Loucy (cell line): Measurements from ENCODE around the gene BCL2A1.

ENCODE experiments used
- H2AFZ ChIP-seq: fragments of 200-600 bp; sonication (generic); 2 replicates; pipeline ENCODE4 v1.6.0; 2016; ENCODE audit warnings: antibody characterized with exemption, mild to moderate bottlenecking, low read length, moderate library complexity
- H3F3A ChIP-seq: fragments of 200-600 bp; 2 replicates; pipeline ENCODE4 v1.6.0; 2016; ENCODE audit warnings: antibody characterized with exemption, low read depth, mild to moderate bottlenecking
- H3K27me3 ChIP-seq: fragments of 200-600 bp; sonication (generic); 2 replicates; pipeline ENCODE4 v1.6.1; 2014; ENCODE audit warnings: low read length, mild to moderate bottlenecking; ENCODE audit not compliant: insufficient read depth, poor library complexity, severe bottlenecking
- H3K36me3 ChIP-seq: fragments of 200-600 bp; sonication (generic); 2 replicates; pipeline ENCODE4 v1.6.1; 2016; ENCODE audit warnings: low read length; ENCODE audit not compliant: insufficient read depth
- H3K4me1 ChIP-seq: fragments of 200-600 bp; sonication (generic); 2 replicates; pipeline ENCODE4 v1.5.1; 2014; ENCODE audit warnings: low read length, mild to moderate bottlenecking; ENCODE audit not compliant: insufficient read depth, poor library complexity, severe bottlenecking
- H3K4me2 ChIP-seq: fragments of 200-600 bp; sonication (generic); 2 replicates; pipeline ENCODE4 v1.6.0; 2014; ENCODE audit warnings: antibody characterized with exemption, low read length, low read depth, mild to moderate bottlenecking; ENCODE audit not compliant: poor library complexity, severe bottlenecking
- H3K4me3 ChIP-seq: fragments of 200-600 bp; sonication (generic); 2 replicates; pipeline ENCODE4 v1.5.1; 2014; ENCODE audit warnings: low read length, mild to moderate bottlenecking, mixed read lengths; ENCODE audit not compliant: poor library complexity, severe bottlenecking
- H3K79me2 ChIP-seq: fragments of 200-600 bp; sonication (generic); 2 replicates; pipeline ENCODE4 v1.6.1; 2014; ENCODE audit warnings: low read length; ENCODE audit not compliant: insufficient read depth
- H3K9ac ChIP-seq: fragments of 200-600 bp; sonication (generic); 2 replicates; pipeline ENCODE4 v1.6.0; 2014; ENCODE audit warnings: mild to moderate bottlenecking, low read depth, low read length, moderate library complexity; ENCODE audit not compliant: poor library complexity, severe bottlenecking
- H3K9me2 ChIP-seq: fragments of 200-600 bp; sonication (generic); replicated peaks from 2 replicates; pipeline ENCODE4 v1.6.1; 2016; ENCODE audit warnings: low read depth, low read length, mixed read lengths
- H3K9me3 ChIP-seq: fragments of 200-600 bp; sonication (generic); 2 replicates; pipeline ENCODE4 v1.6.1; 2014; ENCODE audit warnings: mild to moderate bottlenecking, antibody characterized with exemption, low read length, low read depth; ENCODE audit not compliant: insufficient read depth
- H4K20me1 ChIP-seq: fragments of 200-600 bp; sonication (generic); 2 replicates; pipeline ENCODE4 v1.6.0; 2014; ENCODE audit warnings: antibody characterized with exemption, low read length, mild to moderate bottlenecking; ENCODE audit not compliant: insufficient read depth, poor library complexity, severe bottlenecking
- CTCF ChIP-seq: fragments of 200-600 bp; sonication (generic); conservative IDR thresholded peaks from 2 replicates; pipeline ENCODE4 v1.5.1; 2014; ENCODE audit warnings: mild to moderate bottlenecking, antibody characterized with exemption, low read length
- EZH2phosphoT487 ChIP-seq: fragments of 200-600 bp; IDR thresholded peaks from 2 replicates; pipeline ENCODE4 v1.6.1; 2018; ENCODE audit warnings: antibody characterized with exemption, mild to moderate bottlenecking, moderate library complexity, borderline replicate concordance

BCL2A1 gene

GRCh38 chr15:80007532-80007931, 36.5 kb upstream of the BCL2A1 start:
- Histone ChIP-seq H3K9me2 (no peaks in the 10 kb centered on the region), H3K27me3 (no peaks in the 10 kb centered on the region), H3K4me3 (no peak overlapping the region), H3K9ac (no peak overlapping the region), H3K4me2 (no peak overlapping the region), H3K36me3 (no peaks in the 10 kb centered on the region), H3K4me1 (no peaks in the 10 kb centered on the region), H3K79me2 (no peaks in the 10 kb centered on the region), H4K20me1 (no peaks in the 10 kb centered on the region), H3F3A (no peaks in the 10 kb centered on the region), H3K9me3 (no peaks in the 10 kb centered on the region), H2AFZ (no peak overlapping the region)
- TF ChIP-seq EZH2phosphoT487 = no peak
- TF ChIP-seq CTCF = no peak

- Histone ChIP-seq H2AFZ (no peak overlapping the region), H3K4me3 (no peak overlapping the region), H3K4me2 (no peak overlapping the region), H3K9ac (no peak overlapping the region), H4K20me1 (no peaks in the 10 kb centered on the region), H3K36me3 (no peaks in the 10 kb centered on the region), H3F3A (no peaks in the 10 kb centered on the region), H3K4me1 (no peaks in the 10 kb centered on the region), H3K79me2 (no peaks in the 10 kb centered on the region), H3K27me3 (no peaks in the 10 kb centered on the region), H3K9me3 (no peaks in the 10 kb centered on the region), H3K9me2 (no peaks in the 10 kb centered on the region)
- TF ChIP-seq CTCF (no peak), EZH2phosphoT487 (no peak)
Observed at GRCh38 chr15:80006946-80007345, 36.0 kb upstream of the BCL2A1 start.

- Histone ChIP-seq H3K79me2 (no peaks in the 10 kb centered on the region), H3K36me3 (no peaks in the 10 kb centered on the region), H3K4me3 (no peak overlapping the region), H3K27me3 (no peaks in the 10 kb centered on the region), H3K9ac (no peak overlapping the region), H3K4me2 (no peak overlapping the region), H3K9me3 (peaks cover 4% of the 10 kb centered on the region; the same call in 1 of the 2 replicates), H4K20me1 (no peaks in the 10 kb centered on the region), H2AFZ (no peak overlapping the region), H3F3A (no peaks in the 10 kb centered on the region), H3K9me2 (no peaks in the 10 kb centered on the region), H3K4me1 (no peaks in the 10 kb centered on the region)
- TF ChIP-seq CTCF (no peak), EZH2phosphoT487 (no peak)
Observed at GRCh38 chr15:80003934-80004472, 33.0 kb upstream of the BCL2A1 start.
